ENCODE data around the gene MYO16. TPM values are rescaled to one million over a fixed set of nuclear protein-coding genes. Genes with fewer than 3 reads are reported as not detected.
"Not testable (repeated sequence)": the region's sequence is repeated elsewhere in the genome, so short reads cannot be mapped to it uniquely, and the experiment has no call there.

The MYO16 gene
- total RNA-seq, 1 experiment from 2014 or later = 0.15 TPM

DNA sequence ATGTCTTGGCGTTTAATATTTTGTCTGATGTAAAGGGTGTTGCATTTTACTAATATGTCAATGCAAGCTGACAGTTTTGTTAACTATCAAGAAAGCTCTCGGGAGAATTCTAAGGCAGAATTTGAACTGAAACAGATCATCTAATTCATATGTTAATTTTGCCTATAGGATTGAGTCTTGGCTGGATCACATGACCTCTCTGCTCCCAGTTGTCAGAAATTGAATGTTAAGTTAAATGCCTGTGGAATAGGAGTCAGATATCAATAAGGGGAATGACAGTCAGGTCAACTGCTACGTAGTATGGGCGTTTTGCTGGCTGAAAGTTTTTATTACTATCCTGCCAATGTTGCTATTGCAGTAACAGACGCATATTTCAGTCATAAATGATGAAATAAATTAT lies 358.5 kb downstream of the MYO16 start:
- Histone ChIP-seq H4K20me1 (ENCODE audit: insufficient read depth, low read depth, low read length) (no peaks in the 10 kb centered on the region), H3K36me3 (ENCODE audit: insufficient read depth, low read length) (no peaks in the 10 kb centered on the region), H3K4me3 (ENCODE audit: low read length) (no peak overlapping the region), H3K4me1 (ENCODE audit: low read length) (no peaks in the 10 kb centered on the region), H3K4me2 (ENCODE audit: low read depth, low read length, poor library complexity, severe bottlenecking) (no peak overlapping the region), H3K9ac (ENCODE audit: low read length) (no peak overlapping the region), H3K9me2 (replicated peaks; ENCODE audit: insufficient read depth, low read length) (no peaks in the 10 kb centered on the region), H3K27me3 (ENCODE audit: low read length) (no peaks in the 10 kb centered on the region), H3K79me2 (ENCODE audit: low read length) (no peaks in the 10 kb centered on the region), H3K9me3 (ENCODE audit: low read length) (no peaks in the 10 kb centered on the region), H2AFZ (ENCODE audit: low read length) (no peak overlapping the region), H3K27ac (ENCODE audit: low read length) (no peak overlapping the region)
- DNase-seq = no peak

DNA sequence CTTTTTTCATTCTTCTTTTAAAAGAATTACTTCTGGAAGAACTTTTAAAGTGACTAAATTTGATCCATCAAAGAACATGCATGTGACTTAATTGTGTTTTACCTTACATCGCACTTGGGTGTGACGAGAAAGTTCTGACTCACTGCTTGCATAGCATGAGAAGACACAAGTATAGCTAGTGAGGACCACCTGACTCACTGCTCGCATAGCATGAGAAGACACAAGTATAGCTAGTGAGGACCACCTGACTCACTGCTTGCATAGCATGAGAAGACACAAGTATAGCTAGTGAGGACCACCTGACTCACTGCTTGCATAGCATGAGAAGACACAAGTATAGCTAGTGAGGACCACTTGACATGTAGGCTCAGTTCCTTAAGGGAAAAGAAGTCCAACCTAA lies 362.0 kb downstream of the MYO16 start:
- not testable (repeated sequence) for H3K4me3 ChIP-seq (ENCODE audit: low read length); H3K9ac ChIP-seq (ENCODE audit: low read length); H3K9me2 ChIP-seq (replicated peaks; ENCODE audit: insufficient read depth, low read length); H3K36me3 ChIP-seq (ENCODE audit: insufficient read depth, low read length); H3K27me3 ChIP-seq (ENCODE audit: low read length); H3K4me2 ChIP-seq (ENCODE audit: low read depth, low read length, poor library complexity, severe bottlenecking); H3K79me2 ChIP-seq (ENCODE audit: low read length); H4K20me1 ChIP-seq (ENCODE audit: insufficient read depth, low read depth, low read length); H3K27ac ChIP-seq (ENCODE audit: low read length); H3K9me3 ChIP-seq (ENCODE audit: low read length); DNase-seq; H2AFZ ChIP-seq (ENCODE audit: low read length); H3K4me1 ChIP-seq (ENCODE audit: low read length)

DNA sequence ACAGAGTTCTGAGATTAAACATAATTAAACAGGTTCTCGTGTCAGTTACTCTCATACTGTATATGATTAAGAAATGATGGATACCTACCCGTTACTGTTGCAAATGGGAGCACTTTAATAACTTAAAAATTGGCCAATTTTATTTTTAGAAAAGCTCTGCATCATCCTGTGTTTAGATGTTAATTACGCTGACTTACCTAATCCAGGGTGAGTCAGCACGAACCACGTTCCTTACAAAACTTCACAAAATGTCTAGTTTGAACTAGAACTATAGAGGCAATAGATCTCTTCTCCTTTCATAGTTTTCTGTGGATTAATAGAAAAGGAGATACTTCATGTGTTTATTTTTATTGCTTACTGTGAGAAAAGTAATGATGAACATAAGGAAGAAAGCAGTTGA lies 363.9 kb downstream of the MYO16 start:
- H3K27ac ChIP-seq (ENCODE audit: low read length) = no peak overlapping the region
- no peak overlapping the region for H2AFZ ChIP-seq (ENCODE audit: low read length)
- no peaks in the 10 kb centered on the region for H3K9me3 ChIP-seq (ENCODE audit: low read length)
- H4K20me1 ChIP-seq (ENCODE audit: insufficient read depth, low read depth, low read length) = no peaks in the 10 kb centered on the region
- no peaks in the 10 kb centered on the region for H3K9me2 ChIP-seq (replicated peaks; ENCODE audit: insufficient read depth, low read length)
- H3K4me2 ChIP-seq (ENCODE audit: low read depth, low read length, poor library complexity, severe bottlenecking) = no peak overlapping the region
- H3K27me3 ChIP-seq (ENCODE audit: low read length) = no peaks in the 10 kb centered on the region
- no peaks in the 10 kb centered on the region for H3K4me1 ChIP-seq (ENCODE audit: low read length)
- no peak overlapping the region for H3K9ac ChIP-seq (ENCODE audit: low read length)
- no peaks in the 10 kb centered on the region for H3K79me2 ChIP-seq (ENCODE audit: low read length)
- H3K36me3 ChIP-seq (ENCODE audit: insufficient read depth, low read length) = no peaks in the 10 kb centered on the region
- no peak for DNase-seq
- H3K4me3 ChIP-seq (ENCODE audit: low read length) = no peak overlapping the region

DNA sequence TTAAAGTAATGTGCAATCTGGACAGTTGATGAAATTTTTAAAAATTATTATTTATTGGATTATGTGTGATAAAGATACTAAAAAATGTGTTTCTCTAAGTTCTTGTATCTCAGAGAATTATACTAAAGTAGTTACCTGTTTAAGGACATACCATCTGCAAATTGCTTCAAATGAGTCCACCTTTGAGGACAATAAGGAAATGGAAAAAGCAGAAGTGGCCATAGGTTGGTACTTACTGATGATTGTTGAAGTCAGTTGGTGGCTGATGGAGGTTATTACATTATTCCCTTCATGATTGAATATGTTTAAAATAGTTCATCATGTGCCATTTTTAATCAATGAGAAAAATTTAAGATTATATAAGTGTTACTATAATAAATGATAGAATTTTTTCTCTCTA lies 367.0 kb downstream of the MYO16 start:
- Histone ChIP-seq H3K4me2 (ENCODE audit: low read depth, low read length, poor library complexity, severe bottlenecking) (no peak overlapping the region), H4K20me1 (ENCODE audit: insufficient read depth, low read depth, low read length) (no peaks in the 10 kb centered on the region), H3K79me2 (ENCODE audit: low read length) (no peaks in the 10 kb centered on the region), H3K9ac (ENCODE audit: low read length) (no peak overlapping the region), H3K36me3 (ENCODE audit: insufficient read depth, low read length) (no peaks in the 10 kb centered on the region), H3K9me2 (replicated peaks; ENCODE audit: insufficient read depth, low read length) (no peaks in the 10 kb centered on the region), H3K4me3 (ENCODE audit: low read length) (no peak overlapping the region), H3K27me3 (ENCODE audit: low read length) (no peaks in the 10 kb centered on the region), H3K27ac (ENCODE audit: low read length) (no peak overlapping the region), H2AFZ (ENCODE audit: low read length) (no peak overlapping the region), H3K9me3 (ENCODE audit: low read length) (no peaks in the 10 kb centered on the region), H3K4me1 (ENCODE audit: low read length) (no peaks in the 10 kb centered on the region)
- no peak for DNase-seq

DNA sequence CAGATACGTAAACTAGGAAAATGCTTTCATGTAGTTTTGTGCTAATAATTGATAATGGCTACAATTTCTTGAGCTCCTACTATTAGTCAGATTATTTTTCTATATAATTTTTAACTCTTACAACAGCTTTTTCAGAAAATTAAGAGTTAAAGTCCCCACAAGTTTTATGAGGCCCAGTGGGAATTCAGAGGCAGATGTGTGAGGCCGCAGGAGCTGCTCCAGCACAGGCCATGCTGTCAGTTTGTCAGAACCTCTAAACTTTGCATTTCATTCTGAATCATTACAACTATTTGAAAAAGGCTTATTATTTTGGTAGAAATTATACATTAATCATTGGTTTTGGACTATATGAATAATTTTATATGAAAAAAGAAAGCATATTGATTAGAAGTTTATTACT lies 370.8 kb downstream of the MYO16 start:
- Histone ChIP-seq H3K4me2 (ENCODE audit: low read depth, low read length, poor library complexity, severe bottlenecking) (no peak overlapping the region), H3K9me3 (ENCODE audit: low read length) (no peaks in the 10 kb centered on the region), H3K27ac (ENCODE audit: low read length) (no peak overlapping the region), H2AFZ (ENCODE audit: low read length) (no peak overlapping the region), H3K79me2 (ENCODE audit: low read length) (no peaks in the 10 kb centered on the region), H3K36me3 (ENCODE audit: insufficient read depth, low read length) (no peaks in the 10 kb centered on the region), H3K9ac (ENCODE audit: low read length) (no peak overlapping the region), H3K9me2 (replicated peaks; ENCODE audit: insufficient read depth, low read length) (no peaks in the 10 kb centered on the region), H4K20me1 (ENCODE audit: insufficient read depth, low read depth, low read length) (no peaks in the 10 kb centered on the region), H3K4me3 (ENCODE audit: low read length) (no peak overlapping the region), H3K27me3 (ENCODE audit: low read length) (no peaks in the 10 kb centered on the region), H3K4me1 (ENCODE audit: low read length) (no peaks in the 10 kb centered on the region)
- DNase-seq = no peak

DNA sequence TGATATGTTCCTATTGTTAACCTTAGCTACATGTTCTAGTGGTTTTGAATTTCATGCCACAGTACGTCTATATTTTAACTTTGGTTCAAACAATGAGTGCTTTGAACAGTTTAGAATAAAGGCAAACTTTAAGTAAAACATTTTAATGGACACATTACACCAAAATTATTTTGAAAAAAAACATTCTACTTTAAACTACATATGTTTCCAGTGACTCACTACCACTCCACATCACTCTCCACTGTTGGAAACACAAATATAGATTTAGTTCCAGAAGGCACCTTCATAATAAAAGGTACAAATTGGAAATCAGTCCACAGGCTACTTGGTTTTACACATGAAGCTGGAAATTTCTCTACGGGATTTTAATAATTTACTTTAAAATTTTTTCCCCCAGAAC lies 373.5 kb downstream of the MYO16 start:
- Histone ChIP-seq H3K4me1 (ENCODE audit: low read length) (no peaks in the 10 kb centered on the region), H3K9me3 (ENCODE audit: low read length) (no peaks in the 10 kb centered on the region), H3K4me2 (ENCODE audit: low read depth, low read length, poor library complexity, severe bottlenecking) (no peak overlapping the region), H3K27me3 (ENCODE audit: low read length) (no peaks in the 10 kb centered on the region), H3K27ac (ENCODE audit: low read length) (no peak overlapping the region), H4K20me1 (ENCODE audit: insufficient read depth, low read depth, low read length) (no peaks in the 10 kb centered on the region), H3K9ac (ENCODE audit: low read length) (no peak overlapping the region), H3K79me2 (ENCODE audit: low read length) (no peaks in the 10 kb centered on the region), H3K9me2 (replicated peaks; ENCODE audit: insufficient read depth, low read length) (no peaks in the 10 kb centered on the region), H3K36me3 (ENCODE audit: insufficient read depth, low read length) (no peaks in the 10 kb centered on the region), H2AFZ (ENCODE audit: low read length) (no peak overlapping the region), H3K4me3 (ENCODE audit: low read length) (no peak overlapping the region)
- no peak for DNase-seq

DNA sequence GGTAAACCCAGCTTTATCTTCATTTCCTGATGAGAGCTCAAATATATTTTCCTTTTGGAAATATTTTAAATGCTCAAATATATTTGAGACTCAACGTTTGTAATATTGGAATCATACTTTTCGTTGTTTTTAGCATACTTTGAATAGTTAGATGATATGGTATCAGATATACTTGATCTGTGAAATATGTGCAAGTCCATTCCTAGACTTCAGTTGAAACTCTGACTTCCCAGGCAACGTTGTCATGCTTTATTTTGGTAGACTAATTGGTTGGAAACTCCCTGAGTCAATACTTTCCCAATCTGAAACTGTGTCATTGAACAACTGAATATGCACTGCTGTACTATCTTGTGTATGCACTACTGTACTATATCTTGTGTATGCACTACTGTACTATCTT lies 378.5 kb downstream of the MYO16 start:
- Histone ChIP-seq H3K9me3 (ENCODE audit: low read length) (no peaks in the 10 kb centered on the region), H3K27me3 (ENCODE audit: low read length) (no peaks in the 10 kb centered on the region), H3K4me1 (ENCODE audit: low read length) (no peaks in the 10 kb centered on the region), H3K4me3 (ENCODE audit: low read length) (no peak overlapping the region), H3K27ac (ENCODE audit: low read length) (no peak overlapping the region), H3K79me2 (ENCODE audit: low read length) (no peaks in the 10 kb centered on the region), H3K4me2 (ENCODE audit: low read depth, low read length, poor library complexity, severe bottlenecking) (no peak overlapping the region), H4K20me1 (ENCODE audit: insufficient read depth, low read depth, low read length) (no peaks in the 10 kb centered on the region), H2AFZ (ENCODE audit: low read length) (no peak overlapping the region), H3K9me2 (replicated peaks; ENCODE audit: insufficient read depth, low read length) (no peaks in the 10 kb centered on the region), H3K36me3 (ENCODE audit: insufficient read depth, low read length) (no peaks in the 10 kb centered on the region), H3K9ac (ENCODE audit: low read length) (no peak overlapping the region)
- no peak for DNase-seq

DNA sequence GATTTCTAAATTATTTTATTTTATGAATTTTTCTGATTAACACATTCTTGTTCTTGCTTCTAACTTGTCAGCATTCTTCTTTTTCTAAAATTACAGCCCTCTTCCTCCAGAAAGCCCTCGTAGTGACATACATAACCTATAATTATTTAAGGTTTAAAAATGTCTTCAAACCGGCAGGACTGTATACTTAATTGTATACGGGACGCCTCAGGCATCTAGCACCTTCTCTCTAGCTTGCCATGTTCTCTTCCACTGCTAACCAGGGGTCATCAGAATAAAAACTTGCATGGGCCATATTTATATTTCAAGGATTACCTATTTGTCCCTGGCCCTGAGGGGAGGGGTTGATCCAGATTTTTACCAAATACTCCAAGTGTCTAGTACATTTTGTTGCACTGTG lies 380.3 kb downstream of the MYO16 start:
- no peaks in the 10 kb centered on the region for H3K27me3 ChIP-seq (ENCODE audit: low read length)
- no peaks in the 10 kb centered on the region for H3K79me2 ChIP-seq (ENCODE audit: low read length)
- H3K4me1 ChIP-seq (ENCODE audit: low read length) = no peaks in the 10 kb centered on the region
- no peak overlapping the region for H3K4me3 ChIP-seq (ENCODE audit: low read length)
- H3K9me3 ChIP-seq (ENCODE audit: low read length) = no peaks in the 10 kb centered on the region
- no peak overlapping the region for H3K4me2 ChIP-seq (ENCODE audit: low read depth, low read length, poor library complexity, severe bottlenecking)
- DNase-seq = no peak
- no peaks in the 10 kb centered on the region for H4K20me1 ChIP-seq (ENCODE audit: insufficient read depth, low read depth, low read length)
- H3K27ac ChIP-seq (ENCODE audit: low read length) = no peak overlapping the region
- H3K9me2 ChIP-seq (replicated peaks; ENCODE audit: insufficient read depth, low read length) = no peaks in the 10 kb centered on the region
- H3K9ac ChIP-seq (ENCODE audit: low read length) = no peak overlapping the region
- no peaks in the 10 kb centered on the region for H3K36me3 ChIP-seq (ENCODE audit: insufficient read depth, low read length)
- no peak overlapping the region for H2AFZ ChIP-seq (ENCODE audit: low read length)

DNA sequence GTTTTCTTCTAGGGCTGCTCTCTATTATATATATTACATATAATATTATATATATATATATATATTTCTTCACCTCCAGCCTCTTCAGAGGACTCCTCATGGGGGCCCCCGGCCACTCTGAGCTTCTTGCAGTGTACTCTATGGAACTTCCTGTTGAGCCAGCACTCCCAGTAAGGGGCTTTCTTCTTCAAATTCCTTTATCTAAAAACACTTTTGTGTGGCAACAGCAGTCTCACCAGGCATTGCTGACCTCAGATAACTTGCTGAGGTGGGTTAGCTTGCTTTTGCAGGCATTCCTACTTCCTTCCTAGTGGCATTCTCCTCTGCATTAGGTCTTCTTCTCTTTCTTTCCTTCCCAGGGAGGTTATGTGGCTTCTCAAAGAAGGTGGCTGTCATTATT lies 381.5 kb downstream of the MYO16 start:
- H3K36me3 ChIP-seq (ENCODE audit: insufficient read depth, low read length) = no peaks in the 10 kb centered on the region
- no peaks in the 10 kb centered on the region for H4K20me1 ChIP-seq (ENCODE audit: insufficient read depth, low read depth, low read length)
- H2AFZ ChIP-seq (ENCODE audit: low read length) = no peak overlapping the region
- H3K27ac ChIP-seq (ENCODE audit: low read length) = no peak overlapping the region
- DNase-seq = no peak
- H3K9me2 ChIP-seq (replicated peaks; ENCODE audit: insufficient read depth, low read length) = no peaks in the 10 kb centered on the region
- H3K9ac ChIP-seq (ENCODE audit: low read length) = no peak overlapping the region
- H3K27me3 ChIP-seq (ENCODE audit: low read length) = no peaks in the 10 kb centered on the region
- no peak overlapping the region for H3K4me3 ChIP-seq (ENCODE audit: low read length)
- no peaks in the 10 kb centered on the region for H3K79me2 ChIP-seq (ENCODE audit: low read length)
- H3K9me3 ChIP-seq (ENCODE audit: low read length) = no peaks in the 10 kb centered on the region
- H3K4me2 ChIP-seq (ENCODE audit: low read depth, low read length, poor library complexity, severe bottlenecking) = no peak overlapping the region
- no peaks in the 10 kb centered on the region for H3K4me1 ChIP-seq (ENCODE audit: low read length)

Data from Karpas-422 (cell line).